ENCODE measurements around the gene SH2D3C.
"Not testable (repeated sequence)": the region's sequence is repeated elsewhere in the genome, so short reads cannot be mapped to it uniquely, and the experiment has no call there.

The SH2D3C gene

DNA sequence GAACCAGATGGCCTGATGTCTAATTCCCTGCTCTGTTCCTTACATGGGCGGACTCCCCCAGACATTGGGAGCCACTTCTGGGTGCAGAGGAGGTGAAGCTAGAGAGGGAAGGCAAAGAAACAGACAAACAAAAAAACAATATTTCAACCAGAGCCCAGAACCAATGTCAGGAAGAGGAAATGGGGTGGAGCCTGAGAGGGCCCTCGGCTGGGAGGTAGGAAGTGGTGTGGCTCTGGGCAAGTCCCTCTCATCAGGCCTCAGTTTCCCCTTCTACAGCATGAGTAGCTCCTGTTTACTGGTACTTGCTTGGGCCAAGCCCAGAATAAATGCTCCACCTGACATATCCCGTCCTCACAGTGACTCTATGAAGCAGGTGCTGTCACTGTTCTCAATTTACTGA lies 11.1 kb downstream of the SH2D3C start:
- no peak overlapping the region for H3K4me3 ChIP-seq (replicated peaks in 1 of 2; ENCODE audit: low read depth in 2 of 2, low read length in 2 of 2)
- TF ChIP-seq, protein P1, sequence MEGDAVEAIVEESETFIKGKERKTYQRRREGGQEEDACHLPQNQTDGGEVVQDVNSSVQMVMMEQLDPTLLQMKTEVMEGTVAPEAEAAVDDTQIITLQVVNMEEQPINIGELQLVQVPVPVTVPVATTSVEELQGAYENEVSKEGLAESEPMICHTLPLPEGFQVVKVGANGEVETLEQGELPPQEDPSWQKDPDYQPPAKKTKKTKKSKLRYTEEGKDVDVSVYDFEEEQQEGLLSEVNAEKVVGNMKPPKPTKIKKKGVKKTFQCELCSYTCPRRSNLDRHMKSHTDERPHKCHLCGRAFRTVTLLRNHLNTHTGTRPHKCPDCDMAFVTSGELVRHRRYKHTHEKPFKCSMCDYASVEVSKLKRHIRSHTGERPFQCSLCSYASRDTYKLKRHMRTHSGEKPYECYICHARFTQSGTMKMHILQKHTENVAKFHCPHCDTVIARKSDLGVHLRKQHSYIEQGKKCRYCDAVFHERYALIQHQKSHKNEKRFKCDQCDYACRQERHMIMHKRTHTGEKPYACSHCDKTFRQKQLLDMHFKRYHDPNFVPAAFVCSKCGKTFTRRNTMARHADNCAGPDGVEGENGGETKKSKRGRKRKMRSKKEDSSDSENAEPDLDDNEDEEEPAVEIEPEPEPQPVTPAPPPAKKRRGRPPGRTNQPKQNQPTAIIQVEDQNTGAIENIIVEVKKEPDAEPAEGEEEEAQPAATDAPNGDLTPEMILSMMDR (IDR thresholded peaks at IDR 0.05; ENCODE audit: low read depth, low read length) = no peak
- DNase-seq (ENCODE audit: low read depth in 2 of 2) = no peak

DNA sequence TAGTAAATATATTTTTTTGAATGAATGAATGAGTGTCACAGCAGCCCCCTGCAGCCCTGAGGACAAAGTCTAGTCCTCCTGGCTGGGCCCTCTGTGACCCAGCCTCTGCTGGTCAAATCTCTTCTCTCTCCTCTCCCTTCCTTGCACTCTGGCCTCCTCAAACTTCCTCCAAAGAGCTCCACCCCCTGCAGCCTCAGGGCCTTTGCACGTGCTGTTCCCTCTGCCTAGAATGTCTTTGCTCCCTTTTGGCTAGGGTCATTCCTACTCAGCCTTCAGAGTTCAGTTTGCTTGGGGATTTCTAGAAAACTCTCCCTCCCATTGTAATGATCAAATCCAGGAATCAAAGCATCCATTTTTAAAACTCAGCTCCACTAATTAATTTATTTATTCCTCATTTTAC lies 13.0 kb downstream of the SH2D3C start:
- H3K4me3 ChIP-seq (replicated peaks in 1 of 2; ENCODE audit: low read depth in 2 of 2, low read length in 2 of 2) = no peak overlapping the region
- TF ChIP-seq, protein P1 (IDR thresholded peaks at IDR 0.05; ENCODE audit: low read depth, low read length) = no peak

DNA sequence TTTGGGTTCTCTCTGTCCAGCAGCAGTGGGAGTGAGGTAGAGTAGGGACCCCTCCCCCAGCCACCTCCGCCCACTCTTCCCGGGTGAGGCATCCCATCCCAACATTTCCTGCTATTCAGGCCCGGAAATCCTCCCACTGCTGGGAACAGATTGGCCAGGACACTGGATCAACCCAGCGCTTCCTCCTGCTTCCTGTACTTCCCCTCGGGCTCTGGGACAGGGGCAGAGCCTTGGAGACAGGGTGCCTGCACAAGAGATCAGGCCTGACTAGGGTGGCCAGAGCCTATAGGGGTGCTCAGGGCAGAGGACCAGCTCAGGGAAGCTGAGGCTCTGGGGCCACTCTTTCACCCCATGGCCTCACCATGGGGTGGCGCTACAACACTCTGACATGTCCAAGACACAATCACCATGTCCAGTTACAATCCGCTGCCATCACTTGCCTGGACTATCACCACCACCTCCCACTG lies 14.5 kb downstream of the SH2D3C start:
- DNase-seq (ENCODE audit: low read depth in 2 of 2) = peak; percentile 36 to 70
- TF ChIP-seq, protein P1 (IDR thresholded peaks at IDR 0.05; ENCODE audit: low read depth, low read length) = peak; percentile 34
- no peak overlapping the region for H3K4me3 ChIP-seq (replicated peaks in 1 of 2; ENCODE audit: low read depth in 2 of 2, low read length in 2 of 2)

More for the DNA sequence above, 13.0 kb downstream of the SH2D3C start:
- no peak for DNase-seq (ENCODE audit: low read depth in 2 of 2)

- DNase-seq (ENCODE audit: low read depth in 2 of 2) = no peak
- TF ChIP-seq, protein P1 (IDR thresholded peaks at IDR 0.05; ENCODE audit: low read depth, low read length) = no peak
- no peak overlapping the region for H3K4me3 ChIP-seq (replicated peaks in 1 of 2; ENCODE audit: low read depth in 2 of 2, low read length in 2 of 2)
These were observed 16.3 kb downstream of the SH2D3C start for GRCh38 chr9:127762111-127762676.

GRCh38 chr9:127761491-127761956 lies 16.9 kb downstream of the SH2D3C start:
- no peak for DNase-seq (ENCODE audit: low read depth in 2 of 2)
- no peak overlapping the region for H3K4me3 ChIP-seq (replicated peaks in 1 of 2; ENCODE audit: low read depth in 2 of 2, low read length in 2 of 2)
- TF ChIP-seq, protein P1 (IDR thresholded peaks at IDR 0.05; ENCODE audit: low read depth, low read length) = no peak

DNA sequence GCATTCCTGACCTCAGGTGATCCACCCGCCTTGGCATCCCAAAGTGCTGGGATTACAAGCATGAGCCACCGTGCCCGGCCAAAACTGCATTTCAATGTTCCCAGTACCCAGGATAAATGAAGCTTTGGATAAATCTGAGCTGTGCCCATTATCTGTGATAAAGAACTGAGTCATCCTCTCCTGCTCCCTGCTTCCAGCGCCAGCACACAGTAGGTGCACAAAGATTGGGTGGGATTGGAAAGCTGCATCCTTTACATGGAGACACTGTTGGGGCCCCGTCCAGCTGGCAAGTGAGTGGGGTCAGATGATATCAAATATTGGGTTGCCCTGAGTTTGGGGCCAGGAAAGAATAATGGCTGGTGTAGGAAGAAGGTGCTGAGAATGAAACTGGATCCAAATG lies 17.4 kb downstream of the SH2D3C start:
- no peak for DNase-seq (ENCODE audit: low read depth in 2 of 2)
- TF ChIP-seq, protein P1 (IDR thresholded peaks at IDR 0.05; ENCODE audit: low read depth, low read length) = no peak
- H3K4me3 ChIP-seq (replicated peaks in 1 of 2; ENCODE audit: low read depth in 2 of 2, low read length in 2 of 2) = no peak overlapping the region

GRCh38 chr9:127758843-127759242 lies 19.6 kb downstream of the SH2D3C start:
- no peak overlapping the region for H3K4me3 ChIP-seq (replicated peaks in 1 of 2; ENCODE audit: low read depth in 2 of 2, low read length in 2 of 2)
- TF ChIP-seq, protein P1 (IDR thresholded peaks at IDR 0.05; ENCODE audit: low read depth, low read length) = no peak
- DNase-seq (ENCODE audit: low read depth in 2 of 2) = no peak

DNA sequence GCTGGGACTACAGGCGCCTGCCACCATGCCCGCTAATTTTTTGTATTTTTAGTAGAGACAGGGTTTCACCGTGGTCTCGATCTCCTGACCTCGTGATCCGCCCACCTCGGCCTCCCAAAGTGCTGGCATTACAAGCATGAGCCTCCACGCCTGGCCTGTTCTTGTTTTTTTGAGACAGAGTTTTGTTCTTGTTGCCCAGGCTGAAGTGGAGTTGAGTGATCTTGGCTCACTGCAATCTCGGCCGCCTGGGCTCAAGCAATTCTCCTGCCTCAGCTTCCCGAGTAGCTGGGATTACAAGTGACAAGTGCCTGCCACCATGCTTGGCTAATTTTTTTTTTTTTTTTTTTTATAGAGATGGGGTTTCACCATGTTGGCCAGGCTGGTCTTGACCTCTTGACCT lies 21.7 kb downstream of the SH2D3C start:
- DNase-seq (ENCODE audit: low read depth in 2 of 2); H3K4me3 ChIP-seq (replicated peaks in 1 of 2; ENCODE audit: low read depth in 2 of 2, low read length in 2 of 2): not testable (repeated sequence)

Measured in cardiac fibroblast (primary cell).